ENCODE measurements around the gene FILIP1. TPM values are rescaled to one million over a fixed set of nuclear protein-coding genes. Genes with fewer than 3 reads are reported as not detected.

FILIP1 gene
- total RNA-seq, 1 donor from 2014 or later = 160 TPM

DNA sequence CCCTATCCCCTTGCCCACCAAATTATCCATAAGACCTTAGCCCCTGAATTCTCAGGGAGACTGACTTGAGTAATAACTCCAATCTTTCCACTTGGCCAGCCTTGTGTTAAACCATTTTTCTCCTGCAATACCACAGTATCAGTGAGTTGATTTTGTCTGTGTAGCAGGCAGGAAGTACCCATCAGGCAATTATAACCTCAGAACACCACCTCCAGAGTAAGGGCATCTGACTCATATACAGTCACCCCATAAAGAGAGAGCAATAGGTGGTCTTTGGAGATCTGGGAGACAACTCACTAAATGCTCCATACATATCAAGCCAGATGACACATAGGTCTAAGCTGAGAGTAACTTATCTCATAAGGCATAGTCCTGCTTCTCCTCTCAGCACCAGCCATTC, 83.7 kb downstream of the FILIP1 start:
- intact Hi-C loops (cut with DNase I) = no loop called here
- ATAC-seq (ENCODE audit: poor library complexity) (no peak), DNase-seq (no peak)

DNA sequence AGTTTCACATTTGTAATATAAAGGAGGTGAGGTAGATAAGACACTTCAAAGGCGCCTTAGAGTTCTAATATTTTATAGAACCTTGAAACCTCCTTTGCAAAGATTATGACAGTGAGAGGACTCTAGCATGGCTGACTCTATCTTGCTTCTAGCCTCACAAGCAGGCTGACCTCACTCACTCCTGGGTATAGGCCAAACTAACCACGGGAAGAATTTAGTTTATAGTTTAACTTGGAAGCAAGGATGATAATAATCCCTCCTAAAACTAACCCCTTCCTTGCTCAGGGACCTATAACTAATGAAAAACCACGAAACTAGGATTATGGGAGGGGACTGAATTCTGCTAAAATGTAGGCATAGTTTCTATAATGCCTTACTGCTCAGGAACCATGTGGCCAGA, 84.3 kb downstream of the FILIP1 start:
- intact Hi-C loops (cut with DNase I) = no loop called here
- DNase-seq = no peak
- no peak for ATAC-seq (ENCODE audit: poor library complexity)

DNA sequence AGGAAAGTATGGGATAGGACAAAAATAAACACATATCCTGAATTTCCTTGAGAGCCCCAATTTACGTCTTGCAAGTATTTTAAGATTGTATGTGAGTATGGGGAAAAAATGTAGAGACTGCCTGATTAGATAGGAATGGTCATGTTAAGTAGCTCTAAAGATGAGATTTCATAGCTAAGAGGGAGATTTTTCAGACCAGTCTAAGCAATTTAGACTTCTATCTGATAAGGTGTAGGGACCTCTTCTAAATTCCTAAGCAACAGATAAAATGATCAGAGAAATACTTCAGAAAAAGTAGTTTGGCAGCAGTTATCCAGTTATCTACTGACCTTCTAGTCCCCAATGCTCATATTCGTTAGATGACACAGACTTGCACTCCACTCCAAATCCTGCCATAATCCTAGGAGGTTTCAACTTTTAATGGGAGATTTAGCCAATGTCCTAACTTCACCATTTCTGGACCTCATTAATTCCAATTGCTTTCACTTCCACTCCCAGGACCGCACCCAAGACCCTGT, 90.0 kb downstream of the FILIP1 start:
- ATAC-seq (ENCODE audit: poor library complexity) (no peak), DNase-seq (no peak)
- intact Hi-C loops (cut with DNase I) = no loop called here

DNA sequence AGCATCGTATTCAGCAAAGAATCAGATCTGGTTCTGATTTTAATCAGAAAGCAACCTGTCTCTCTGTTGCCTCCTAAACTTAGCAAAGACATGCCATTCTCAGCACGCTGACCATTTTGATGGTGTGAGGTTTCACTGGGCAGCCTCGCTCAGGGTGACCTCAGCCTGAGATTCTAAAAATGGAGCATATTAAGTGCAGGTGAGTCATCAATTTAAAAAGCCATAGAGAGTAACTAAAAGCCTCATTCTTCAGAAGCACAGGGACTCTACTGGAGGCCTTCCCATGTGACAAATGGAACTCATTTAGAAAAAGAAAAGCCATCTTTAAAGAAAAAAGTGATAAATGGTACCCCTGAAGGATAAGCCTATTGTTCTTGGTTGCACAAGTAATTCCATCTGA, 91.3 kb downstream of the FILIP1 start:
- intact Hi-C loops (cut with DNase I) = no loop called here
- peak; percentile 76 for ATAC-seq (ENCODE audit: poor library complexity)
- DNase-seq = no peak

DNA sequence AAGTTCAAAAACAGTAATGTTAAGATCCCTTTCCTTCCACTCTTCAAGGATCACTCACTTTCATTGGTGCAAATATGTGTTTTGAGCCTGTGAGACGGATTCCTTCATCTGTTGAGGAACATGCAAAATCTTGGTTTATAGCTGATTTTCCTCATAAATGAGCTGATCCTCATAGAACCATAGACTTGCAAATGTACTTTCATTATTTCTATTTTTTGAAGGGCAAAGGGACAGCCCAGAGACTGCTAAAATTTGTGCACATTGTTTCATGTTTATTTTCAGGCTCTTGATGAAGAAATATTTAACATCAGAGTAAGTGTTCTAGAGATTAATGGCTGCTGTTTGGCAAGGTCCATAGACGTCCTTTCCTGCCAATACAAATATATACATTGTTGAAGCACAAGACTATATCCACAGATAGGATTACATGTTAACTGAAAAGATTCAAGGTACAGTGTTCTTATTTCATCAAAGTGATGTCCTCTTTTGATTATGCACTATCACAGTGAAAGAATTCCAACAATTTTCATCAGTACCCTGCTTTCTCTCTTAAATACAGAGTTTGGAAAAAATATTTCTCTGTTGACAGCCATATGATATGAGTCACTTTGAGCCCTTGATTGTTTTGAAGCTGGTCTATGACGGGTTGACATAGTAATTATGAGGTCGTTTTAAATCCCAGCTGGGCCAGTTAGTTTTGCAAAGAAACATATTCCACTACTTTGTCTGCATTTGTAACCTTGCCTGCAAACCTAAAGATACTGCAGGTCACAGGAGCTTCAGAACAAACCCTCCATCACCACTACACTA, 95.7 kb downstream of the FILIP1 start:
- DNase-seq (no peak), ATAC-seq (ENCODE audit: poor library complexity) (no peak)
- intact Hi-C loops (cut with DNase I) = no loop called here

DNA sequence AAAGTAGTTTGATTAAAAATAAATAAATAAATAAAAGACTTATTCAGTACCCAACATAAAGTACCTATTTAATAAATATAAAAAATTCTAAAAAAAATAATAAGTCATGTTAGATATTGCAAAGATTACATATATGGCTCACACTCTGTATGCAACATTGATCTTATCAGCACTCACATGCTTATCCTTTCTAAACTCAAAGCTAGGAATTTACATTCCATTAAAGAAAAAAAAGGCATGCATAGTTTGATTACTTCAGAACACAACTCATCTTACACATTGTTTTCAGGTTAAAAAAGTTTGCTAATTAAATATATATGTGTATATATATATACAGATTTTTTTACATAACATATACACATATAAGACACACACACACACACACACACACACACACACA, 96.4 kb downstream of the FILIP1 start:
- intact Hi-C loops (cut with DNase I) = no loop called here
- ATAC-seq (ENCODE audit: poor library complexity) (no peak), DNase-seq (no peak)

DNA sequence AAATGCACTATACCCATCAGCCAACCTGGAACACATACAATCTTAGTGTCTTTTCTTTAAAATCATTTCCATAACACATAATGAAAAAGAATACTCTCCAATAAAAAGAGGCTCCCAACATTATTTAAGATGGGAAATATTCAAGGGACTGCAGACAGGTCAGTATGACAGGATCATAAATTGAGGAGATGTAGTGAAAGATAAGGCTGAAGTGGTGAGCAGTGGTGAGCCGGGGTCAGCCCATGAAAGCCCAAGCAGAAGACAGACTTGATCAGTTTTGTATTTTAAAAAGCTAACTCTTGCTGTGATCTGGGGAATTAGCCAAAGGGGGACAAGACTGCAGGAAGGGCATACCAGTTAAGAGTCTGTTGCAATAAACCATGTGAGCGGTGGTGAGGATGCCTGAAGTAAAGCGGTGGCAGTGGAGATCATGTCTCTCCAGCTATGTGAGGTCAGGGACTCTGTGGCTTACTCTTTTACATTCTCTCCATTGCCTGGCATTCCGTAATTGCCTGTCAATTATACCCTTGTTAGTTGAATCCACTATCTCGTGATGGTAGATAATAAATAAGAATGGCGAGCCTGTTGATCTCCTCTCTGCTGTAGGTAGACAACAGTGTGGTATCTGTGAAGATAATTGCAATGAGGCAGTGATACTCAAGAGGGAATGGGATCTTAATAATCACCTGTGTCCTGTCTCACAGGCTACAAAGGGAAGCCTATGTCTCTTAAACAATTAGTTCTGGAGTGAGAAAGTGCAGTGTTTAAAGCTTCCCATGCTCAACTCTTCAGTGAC, 97.4 kb downstream of the FILIP1 start:
- ATAC-seq (ENCODE audit: poor library complexity) = peak; percentile 26
- intact Hi-C loops (cut with DNase I) = no loop called here
- DNase-seq = no peak

DNA sequence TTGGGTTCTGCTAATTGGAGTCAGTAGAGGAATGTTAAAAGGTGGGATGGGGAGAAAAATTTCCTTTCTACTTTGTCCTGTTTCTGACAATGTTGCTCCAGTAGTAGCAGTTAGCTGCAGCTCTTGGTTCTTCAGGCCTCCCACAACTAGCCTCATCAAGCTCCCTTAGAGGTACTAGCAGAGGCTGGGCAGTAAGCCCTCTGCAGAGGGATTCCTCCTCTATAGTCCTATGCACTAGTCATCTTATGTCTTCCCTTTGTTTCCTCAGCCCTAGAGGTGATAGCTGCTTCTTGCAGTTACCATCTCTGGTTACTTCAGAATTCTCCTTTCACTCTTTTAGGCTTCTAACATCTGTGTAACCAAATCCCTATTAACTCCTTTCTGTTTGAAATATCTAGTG, 99.8 kb downstream of the FILIP1 start:
- no peak for DNase-seq
- no peak for ATAC-seq (ENCODE audit: poor library complexity)
- intact Hi-C loops (cut with DNase I) = no loop called here

DNA sequence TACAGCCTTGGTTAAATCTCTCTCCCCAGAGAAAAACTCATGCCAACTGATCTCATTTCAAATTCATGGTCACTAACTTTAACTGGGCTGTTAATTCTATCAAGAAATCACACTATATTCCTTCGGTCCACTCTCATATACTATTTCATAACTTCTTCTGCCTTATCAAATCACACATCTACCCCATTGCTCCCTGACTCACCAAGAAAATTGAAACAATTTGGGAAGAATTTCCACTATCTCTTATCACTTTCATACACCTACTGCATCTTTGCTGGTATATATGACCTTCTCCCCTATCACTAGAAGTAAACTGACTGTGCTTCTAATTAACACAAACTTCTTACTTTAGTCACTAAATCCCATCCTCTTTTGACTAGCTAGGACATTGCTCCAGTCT, 102.3 kb downstream of the FILIP1 start:
- no peak for DNase-seq
- intact Hi-C loops (cut with DNase I) = no loop called here

DNA sequence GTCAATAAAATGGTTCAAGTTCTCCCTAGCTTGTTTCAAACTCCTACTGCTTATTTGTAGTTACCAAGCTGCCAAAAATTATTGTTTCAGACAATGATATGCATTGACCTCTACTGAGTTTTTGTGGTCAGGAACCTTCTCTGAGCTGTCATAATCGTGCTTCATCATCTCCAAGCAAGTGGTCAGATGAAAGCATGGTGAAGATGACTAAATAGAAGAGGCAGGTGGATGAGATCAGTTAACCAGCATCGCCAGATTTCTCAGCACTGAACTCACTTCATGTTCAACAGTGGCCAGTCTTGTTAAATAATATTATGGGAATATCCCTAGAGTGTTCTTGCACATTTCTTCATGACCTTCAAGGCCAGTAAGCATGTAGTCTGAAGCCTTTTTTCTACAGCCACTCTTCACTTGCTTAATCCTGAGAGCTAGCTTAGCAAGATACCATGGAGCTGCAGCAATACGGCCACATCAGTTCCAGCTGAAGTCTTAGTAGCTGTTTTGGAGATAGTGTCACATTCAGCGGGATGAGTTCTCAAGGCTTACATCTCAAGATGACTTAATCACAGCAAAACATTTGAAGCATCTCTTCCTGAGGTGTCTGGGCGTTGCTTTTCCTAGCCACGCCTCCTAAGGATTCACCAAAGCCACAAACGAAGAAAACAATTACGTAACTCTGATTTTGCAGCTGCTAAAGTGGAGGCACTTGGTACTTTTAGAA, 107.4 kb downstream of the FILIP1 start:
- no peak for ATAC-seq (ENCODE audit: poor library complexity)
- intact Hi-C loops (cut with DNase I) = no loop called here
- no peak for DNase-seq

More for the DNA sequence above, 102.3 kb downstream of the FILIP1 start:
- ATAC-seq (ENCODE audit: poor library complexity) = no peak

DNA sequence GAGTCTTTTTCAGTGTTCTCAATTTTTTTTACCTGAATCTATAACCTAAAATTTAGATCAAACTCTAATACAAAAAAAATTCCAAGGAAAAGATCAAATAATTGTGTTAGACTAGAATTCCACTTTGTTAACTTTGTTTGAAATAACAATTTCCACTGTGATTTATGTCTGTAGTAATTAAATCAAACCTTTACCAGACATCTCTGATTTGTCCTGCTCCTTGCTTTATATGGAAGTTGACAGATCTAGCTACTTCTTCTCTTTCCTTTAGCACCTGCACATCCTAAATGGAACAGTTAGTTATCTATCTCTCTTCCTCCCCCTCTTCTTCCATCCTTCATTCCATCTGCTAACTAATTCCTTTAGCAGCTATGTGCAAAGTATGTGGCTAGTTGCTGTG, 109.5 kb downstream of the FILIP1 start:
- ATAC-seq (ENCODE audit: poor library complexity) = no peak
- intact Hi-C loops (cut with DNase I) = no loop called here
- DNase-seq = no peak

DNA sequence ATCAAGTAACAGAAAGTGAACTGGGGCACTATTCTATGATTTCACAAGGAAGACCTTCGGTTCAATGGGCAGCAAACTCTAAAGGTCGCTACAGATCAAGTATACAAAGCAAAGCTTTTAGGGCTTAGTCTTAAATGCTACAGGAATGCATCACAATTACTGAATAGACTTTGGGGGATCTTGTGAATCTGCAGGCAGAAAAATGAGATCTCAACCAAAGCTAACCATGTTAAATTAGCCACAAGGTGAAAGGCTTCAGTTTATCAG, 111.0 kb downstream of the FILIP1 start:
- intact Hi-C loops (cut with DNase I) = no loop called here
- ATAC-seq (ENCODE audit: poor library complexity) = no peak

DNA sequence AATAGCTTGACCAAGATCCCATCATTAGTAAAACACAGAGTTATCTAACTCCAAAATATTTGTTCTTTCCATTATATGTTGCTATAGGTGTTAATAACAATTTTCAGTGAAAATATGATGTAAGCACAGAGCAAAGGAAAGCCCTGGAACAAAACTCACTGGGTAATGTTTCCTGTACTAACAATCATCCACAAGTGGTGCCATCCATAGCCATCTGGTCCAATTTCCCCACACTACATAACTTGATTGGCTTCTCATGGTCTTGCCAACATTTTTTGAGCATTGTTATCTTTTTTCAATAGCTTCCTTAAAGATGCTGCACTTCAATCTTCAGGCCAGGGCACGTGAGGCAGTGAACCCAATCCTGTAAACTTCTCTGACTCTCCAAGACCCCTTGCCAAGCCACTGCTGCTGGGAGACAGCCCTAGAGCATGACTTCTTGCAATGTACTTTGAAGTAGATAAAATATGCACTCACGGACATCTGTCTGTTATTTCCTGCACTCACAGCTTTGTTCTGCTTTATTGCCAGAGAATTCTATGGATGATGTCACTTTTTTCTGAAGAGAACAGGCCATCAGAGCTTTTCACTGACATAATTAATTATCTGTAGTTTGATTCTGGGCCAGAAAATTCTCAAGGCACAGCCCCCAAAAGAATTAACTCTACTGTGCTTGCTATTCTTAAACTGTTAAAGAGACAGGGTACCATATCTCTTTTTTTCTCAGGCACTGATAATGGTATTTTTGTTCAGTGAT, 111.5 kb downstream of the FILIP1 start:
- peak; percentile 25 for ATAC-seq (ENCODE audit: poor library complexity)

More for the DNA sequence above, 111.0 kb downstream of the FILIP1 start:
- no peak for DNase-seq

DNA sequence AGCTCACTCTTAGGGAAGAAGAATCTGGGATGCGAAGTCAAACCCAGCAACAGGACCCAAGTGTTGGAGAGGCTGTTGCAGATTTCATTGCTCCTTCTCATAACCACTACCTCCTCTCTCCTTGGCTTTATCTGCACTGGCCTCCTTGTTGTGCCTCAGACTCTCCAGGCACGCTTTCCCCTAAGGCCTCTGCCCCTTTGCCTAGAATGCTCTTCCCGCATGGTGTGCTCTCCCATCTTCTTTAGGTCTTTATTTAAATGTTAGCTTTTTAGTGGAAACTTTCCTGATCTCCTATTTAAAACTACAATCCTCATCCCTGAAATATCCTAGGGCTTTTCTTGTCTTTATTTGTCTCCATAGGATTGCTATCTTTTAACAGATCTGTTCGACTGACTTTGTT, 114.1 kb downstream of the FILIP1 start:
- no peak for ATAC-seq (ENCODE audit: poor library complexity)
- intact Hi-C loops (cut with DNase I) = loop anchor here (10.0 kb wide), 1 partner anchor 55 kb away; no protein-coding TSS in a partner anchor

More for the DNA sequence above, 111.5 kb downstream of the FILIP1 start:
- intact Hi-C loops (cut with DNase I) = no loop called here
- no peak for DNase-seq

DNA sequence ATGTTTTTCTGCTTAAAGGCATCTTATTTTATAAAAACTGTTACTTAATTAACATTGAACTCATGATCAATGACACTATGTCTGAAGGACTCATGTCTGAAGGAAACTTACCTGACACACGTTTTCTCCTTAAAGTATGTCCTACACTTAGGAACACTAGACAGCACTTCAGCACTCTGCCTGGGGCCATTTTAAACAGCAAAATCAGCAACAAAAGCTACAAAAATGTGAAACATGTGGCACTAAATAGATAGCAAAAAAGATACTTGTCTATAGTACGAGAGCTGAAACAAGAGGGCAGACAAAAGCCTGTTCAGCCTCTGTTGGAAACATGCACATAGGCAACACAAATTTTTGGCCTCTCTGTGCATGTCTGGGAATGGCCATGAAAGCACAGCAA, 115.5 kb downstream of the FILIP1 start:
- intact Hi-C loops (cut with DNase I) = loop anchor here (10.0 kb wide), 1 partner anchor 57 kb away; no protein-coding TSS in a partner anchor
- no peak for ATAC-seq (ENCODE audit: poor library complexity)
- no peak for DNase-seq

More for the DNA sequence above, 114.1 kb downstream of the FILIP1 start:
- DNase-seq = no peak

DNA sequence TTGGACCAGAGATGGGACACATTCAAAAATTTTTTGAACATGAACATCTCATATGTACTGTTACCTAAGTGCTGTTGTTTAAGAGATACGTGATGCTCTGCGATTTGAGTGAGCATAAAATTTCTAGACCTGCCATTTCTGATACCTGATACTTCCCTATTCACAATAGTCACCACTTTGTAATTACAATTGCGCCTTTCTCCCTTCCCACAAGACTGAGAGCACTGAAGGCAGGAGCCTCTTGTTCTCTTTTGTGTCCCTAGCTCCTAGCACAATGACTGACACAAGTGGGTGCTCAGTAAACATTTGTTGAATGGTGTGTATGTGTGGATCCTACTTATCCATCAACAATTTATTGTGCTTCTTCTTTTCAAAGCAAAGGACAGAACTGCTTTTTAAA, 116.2 kb downstream of the FILIP1 start:
- no peak for DNase-seq
- intact Hi-C loops (cut with DNase I) = loop anchor here (10.0 kb wide), 1 partner anchor 57 kb away; no protein-coding TSS in a partner anchor
- no peak for ATAC-seq (ENCODE audit: poor library complexity)

DNA sequence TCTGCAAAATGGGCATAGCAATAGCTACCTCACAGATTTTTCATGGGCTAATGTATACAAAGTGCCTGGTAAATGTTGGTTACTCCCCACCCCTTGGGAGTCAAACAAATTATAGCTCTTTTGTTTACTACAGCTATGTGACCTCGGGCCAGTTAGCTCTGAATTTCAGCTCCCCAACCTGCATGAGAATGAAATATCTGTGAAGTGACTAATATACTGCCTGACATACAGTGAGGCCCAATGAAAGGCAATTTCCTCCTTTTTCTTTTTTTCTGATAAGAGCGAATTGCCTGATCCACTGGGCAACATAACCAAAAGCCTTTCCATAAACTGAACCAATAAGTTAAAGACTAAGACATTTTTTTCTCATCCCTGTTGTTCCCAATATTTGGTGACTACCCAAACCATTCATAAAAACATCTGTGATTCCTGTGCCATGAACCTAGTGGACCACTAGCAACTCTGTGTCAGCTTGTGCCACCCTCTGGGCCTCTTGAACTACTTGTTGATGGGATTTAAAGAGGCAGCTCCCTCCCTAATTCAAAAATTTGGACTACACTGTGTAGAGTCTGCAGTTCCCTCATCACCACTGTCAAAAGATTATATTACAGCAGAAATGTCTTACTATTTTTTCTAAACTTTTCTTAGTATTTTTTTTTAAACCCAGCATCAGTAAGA, 117.1 kb downstream of the FILIP1 start:
- no peak for ATAC-seq (ENCODE audit: poor library complexity)
- no peak for DNase-seq
- intact Hi-C loops (cut with DNase I) = loop anchor here (10.0 kb wide), 1 partner anchor 58 kb away; no protein-coding TSS in a partner anchor

DNA sequence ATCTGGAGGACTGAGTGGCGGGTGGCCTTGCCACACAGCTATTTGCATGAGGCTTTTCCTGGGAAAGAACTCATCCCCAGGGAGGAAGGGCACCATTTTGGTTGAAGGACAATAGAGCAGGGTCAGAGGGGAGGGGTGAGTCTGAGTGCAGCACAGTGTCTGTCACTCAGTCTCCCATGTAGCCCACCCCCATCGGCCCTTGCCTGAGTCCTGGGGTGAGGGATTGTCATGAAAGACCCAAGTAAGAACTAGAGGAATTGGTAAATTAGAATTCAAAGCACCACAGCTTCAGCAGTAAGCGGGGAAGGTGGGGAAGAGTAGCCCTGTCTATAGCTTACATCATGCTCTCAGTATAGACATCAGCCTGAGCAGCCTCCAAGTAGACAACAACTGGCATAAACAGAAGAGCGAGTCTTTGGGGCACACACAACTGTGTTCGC, 118.6 kb downstream of the FILIP1 start:
- DNase-seq (no peak), ATAC-seq (ENCODE audit: poor library complexity) (peak; percentile 20)
- intact Hi-C loops (cut with DNase I) = loop anchor here (10.0 kb wide), 1 partner anchor 60 kb away; no protein-coding TSS in a partner anchor
